Smooth muscle cell of the umbilical artery (primary cell): Measurements from ENCODE around the gene GADL1. TPM values are rescaled to one million over a fixed set of nuclear protein-coding genes. Genes with fewer than 3 reads are reported as not detected.

Source experiments
- total RNA-seq: library from RNA; depleted of rRNA; stranded (reverse); fragments of >200 nt; gene quantifications from 2 replicates; pipeline ENCODE4 v1.2.3, GENCODE V29; 2014

GADL1 gene, protein sequence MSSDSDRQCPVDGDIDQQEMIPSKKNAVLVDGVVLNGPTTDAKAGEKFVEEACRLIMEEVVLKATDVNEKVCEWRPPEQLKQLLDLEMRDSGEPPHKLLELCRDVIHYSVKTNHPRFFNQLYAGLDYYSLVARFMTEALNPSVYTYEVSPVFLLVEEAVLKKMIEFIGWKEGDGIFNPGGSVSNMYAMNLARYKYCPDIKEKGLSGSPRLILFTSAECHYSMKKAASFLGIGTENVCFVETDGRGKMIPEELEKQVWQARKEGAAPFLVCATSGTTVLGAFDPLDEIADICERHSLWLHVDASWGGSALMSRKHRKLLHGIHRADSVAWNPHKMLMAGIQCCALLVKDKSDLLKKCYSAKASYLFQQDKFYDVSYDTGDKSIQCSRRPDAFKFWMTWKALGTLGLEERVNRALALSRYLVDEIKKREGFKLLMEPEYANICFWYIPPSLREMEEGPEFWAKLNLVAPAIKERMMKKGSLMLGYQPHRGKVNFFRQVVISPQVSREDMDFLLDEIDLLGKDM
- total RNA-seq = not detected in 2 replicates

DNA sequence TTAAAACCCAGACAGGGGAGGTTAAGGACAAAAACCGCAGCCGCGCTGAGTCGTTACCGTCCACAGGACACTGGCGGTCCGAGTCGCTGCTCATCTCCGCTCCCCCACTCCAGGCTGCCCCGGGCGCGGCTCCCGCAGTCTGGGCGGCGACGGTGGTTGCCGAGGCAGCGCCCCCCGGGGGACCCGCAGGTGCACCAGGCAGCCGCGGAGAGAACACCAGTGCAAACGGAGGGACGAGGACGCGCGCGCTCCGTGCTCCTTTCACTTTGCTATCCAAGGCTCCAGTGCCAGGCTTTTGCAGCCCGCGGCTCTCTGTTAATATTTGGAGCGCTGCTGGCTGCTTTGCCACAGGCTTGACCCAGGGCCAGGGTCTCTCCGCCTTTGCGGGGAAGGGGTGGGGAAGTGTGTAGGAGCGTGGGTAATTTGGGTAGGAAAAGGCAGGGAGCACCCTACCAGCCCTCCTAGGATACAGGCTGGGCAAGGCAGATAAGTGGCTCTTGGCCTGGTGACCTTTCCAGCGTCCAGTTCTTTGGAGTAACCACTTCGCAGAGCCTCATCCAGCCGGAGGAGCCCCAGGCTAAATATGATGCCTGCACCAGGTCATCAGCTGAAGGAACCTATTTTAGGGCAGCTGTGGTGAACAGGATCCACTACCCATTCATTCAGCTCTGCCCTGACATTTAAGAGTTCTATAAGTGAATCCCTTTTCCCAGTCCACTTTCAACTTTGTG, at the start of gene GADL1:
GADL1 (minus strand) TSS at position 141 of the 731 bp plus-strand sequence; CDS start at position 94, 47 bp downstream.

